UCSD-AML1 (cell line): ENCODE results near the gene OVOL3.
"Not testable (repeated sequence)": the region's sequence is repeated elsewhere in the genome, so short reads cannot be mapped to it uniquely, and the experiment has no call there.

Experiments used
- DNase-seq: peaks from one replicate; lab custom pipeline; 2025; ENCODE audit not compliant: unreplicated experiment; lab: John Stamatoyannopoulos, UW

Gene OVOL3

GRCh38 chr19:36110487-36111199 is at the start of gene OVOL3:
TSS of gene OVOL3 (plus strand) at chr19:36111143. CDS start at chr19:36111203, 60 bp downstream.
- DNase-seq = no peak

DNA sequence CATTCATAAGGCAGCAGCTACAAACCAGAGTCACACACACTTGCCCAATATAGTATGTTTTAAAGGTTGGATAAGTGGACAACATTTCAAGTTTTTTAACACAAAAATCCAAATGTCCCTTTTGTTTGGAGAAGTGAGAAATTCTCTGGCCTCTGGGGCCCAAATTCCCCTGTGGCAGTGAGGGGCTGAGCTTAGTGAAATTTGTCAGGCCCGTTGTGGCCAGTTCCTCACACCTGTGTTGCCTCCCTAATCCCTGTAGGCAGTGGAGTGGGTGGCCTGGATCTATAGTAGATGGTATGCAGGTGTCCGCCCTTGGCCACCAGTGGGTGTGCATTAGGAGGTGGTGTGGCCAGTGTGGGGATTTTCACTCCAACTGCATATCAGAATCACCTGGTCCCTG is 49.6 kb upstream of the OVOL3 start:
- no peak for DNase-seq

DNA sequence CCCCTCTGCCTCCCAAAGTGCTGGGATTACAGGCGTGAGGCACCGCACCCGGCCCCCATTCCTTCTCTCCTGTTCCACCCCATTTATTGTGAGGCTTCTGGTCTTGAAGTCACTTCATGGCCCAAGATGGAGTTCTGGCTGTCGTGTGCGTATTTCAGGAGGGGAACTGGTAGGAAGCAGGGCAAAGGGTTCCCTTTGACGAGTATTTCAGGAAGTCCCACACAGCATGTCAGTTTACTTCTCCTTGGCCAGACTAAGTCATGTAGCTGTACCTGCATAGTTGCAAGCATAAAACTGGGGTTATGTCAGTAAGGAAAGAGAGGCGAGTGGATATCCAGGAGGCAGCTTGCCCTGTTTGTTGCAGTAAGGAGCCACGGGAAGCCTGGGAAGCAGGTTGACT is 46.1 kb upstream of the OVOL3 start:
- DNase-seq = no peak

DNA sequence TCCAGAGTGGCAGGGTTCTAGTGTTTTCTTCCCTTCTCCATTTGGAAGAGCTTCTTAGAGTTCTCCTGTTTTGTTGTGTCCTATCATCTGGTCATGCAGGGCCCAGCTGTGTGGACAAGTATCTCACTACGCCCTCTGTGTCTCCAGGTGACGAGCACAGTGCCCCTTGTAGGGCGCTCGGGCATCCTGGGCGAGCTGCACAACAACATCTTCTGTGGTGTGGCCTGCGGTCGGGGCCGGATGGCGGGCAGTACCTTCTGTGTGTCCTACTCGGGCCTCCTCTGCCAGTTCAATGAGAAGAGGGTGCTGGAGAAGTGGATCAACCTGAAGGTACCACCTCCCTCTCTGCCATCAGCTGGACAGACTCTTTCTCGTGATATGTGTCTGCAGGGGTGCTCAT is 43.3 kb upstream of the OVOL3 start:
- DNase-seq = no peak

DNA sequence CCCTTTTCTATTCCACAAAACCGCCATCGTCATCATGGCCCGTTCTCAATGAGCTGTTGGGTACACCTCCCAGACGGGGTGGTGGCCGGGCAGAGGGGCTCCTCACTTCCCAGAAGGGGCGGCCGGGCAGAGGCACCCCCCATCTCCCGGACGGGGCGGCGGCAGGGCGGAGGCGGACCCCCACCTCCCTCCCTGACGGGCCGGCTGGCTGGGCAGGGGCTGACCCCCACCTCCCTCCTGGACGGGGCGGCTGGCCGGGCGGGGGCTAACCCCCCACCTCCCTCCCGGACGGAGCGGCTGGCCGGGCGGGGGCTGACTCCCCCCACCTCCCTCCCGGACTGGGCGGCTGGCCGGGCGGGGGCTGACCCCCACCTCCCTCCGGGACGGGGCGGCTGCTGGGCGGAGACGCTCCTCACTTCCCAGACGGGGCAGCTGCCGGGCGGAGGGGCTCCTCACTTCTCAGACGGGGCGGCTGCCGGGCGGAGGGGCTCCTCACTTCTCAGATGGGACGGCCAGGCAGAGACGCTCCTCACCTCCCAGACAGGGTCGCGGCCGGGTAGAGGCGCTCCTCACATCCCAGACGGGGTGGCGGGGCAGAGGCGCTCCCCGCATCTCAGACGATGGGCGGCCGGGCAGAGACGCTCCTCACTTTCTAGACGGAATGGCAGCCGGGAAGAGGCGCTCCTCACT is 42.0 kb upstream of the OVOL3 start:
- not testable (repeated sequence) for DNase-seq

DNA sequence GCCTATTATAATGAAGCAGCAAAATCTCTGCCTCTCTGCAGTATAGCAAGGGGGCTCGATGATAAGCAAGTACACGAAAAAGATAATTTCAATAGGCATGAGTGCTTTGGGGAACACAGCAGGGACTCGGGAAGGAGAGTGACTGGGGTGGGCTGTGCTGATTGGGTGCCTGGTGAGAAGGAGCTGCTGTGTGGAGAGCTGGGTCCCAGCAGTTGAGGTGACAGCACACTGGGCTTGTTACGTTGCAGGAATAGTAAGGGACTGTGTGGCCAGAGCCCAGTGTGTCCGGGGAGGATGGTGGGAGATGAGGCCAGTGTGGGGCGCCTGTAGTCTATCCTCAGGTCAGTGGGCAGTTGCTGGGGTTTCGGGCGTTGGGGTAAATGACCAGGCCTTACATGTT is 38.9 kb upstream of the OVOL3 start:
- no peak for DNase-seq

GRCh38 chr19:36073121-36073876 is 37.6 kb upstream of the OVOL3 start:
- no peak for DNase-seq

DNA sequence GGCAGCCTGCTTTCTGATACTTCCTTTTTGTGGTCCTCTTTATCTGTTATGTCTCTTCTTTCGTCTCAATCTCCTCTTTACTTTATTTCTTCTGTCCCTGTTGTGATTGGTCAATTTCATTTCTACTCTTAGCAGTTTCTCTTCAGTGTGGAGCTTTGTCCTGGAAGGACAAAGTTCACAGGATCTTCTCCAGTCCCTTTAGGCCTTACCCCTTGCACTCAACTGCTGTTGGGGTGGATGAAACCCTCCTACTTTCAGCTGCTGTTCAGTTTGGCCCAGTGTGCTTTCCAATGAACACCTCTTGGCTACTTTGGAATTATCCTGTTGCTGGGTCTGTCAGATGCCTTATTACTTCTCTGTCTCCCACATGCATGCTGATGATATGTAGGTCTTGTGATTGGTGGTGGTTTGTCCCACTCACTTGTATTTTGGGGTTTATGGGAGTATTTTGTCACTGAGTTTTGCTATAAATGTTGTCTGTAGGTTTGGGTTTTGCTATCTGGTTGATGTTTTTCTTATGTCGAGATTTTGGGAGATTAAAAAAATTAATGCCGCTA is 31.5 kb upstream of the OVOL3 start:
- no peak for DNase-seq

DNA sequence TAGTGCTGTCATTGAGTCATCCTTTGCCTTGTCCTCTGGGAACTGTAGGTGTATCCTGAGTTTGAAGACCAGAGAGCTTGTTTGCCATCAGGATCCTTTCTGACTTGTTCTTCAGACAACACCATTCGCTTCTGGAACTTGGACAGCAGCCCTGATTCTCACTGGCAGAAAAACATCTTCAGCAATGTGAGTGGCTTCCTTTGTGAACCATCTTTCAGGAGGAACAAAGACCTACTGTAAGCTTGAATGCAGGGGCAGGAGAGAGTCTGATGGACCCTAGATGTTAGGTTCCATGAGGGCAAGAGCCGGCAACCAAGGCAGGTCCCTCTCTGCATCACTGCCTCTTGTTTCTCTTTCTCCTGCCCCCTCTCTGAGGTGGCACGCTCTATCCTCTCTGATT is 29.6 kb upstream of the OVOL3 start:
- DNase-seq = no peak

DNA sequence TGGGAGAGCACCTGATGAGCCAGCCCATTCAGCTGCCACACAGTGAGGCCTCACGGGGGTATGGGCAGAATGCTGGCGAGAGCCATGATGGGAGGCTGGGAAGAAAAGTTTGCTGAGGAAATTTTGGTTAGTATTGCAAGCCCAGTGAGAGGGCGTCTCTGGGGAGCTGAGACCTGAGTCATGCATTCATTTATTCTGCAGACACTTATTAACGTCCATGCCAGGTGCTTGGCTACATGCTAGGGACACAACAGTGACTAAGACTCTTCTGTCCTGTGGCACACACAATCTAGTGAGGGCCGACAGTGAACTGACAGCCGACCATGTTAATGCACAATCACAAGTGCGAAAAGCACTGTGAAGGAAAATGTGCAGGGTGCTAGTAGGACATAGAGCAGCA is 29.0 kb upstream of the OVOL3 start:
- DNase-seq = no peak

DNA sequence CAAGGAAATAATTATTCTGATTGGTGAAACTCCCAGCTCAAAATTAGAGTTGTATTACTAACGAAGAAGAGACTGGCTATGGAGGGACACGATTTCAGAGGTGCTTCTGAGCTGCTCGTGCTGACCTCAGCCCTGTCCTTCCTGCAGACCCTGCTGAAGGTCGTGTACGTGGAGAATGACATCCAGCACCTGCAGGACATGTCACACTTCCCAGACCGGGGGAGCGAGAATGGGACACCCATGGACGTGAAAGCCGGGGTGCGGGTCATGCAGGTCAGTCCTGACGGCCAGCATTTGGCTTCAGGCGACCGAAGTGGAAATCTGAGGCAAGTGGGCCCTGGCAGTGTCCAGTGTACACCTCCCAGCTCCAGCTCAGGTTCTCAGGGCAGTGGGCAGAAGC is 28.0 kb upstream of the OVOL3 start:
- DNase-seq = no peak

GRCh38 chr19:36084231-36085009 is 26.5 kb upstream of the OVOL3 start:
- DNase-seq = no peak

DNA sequence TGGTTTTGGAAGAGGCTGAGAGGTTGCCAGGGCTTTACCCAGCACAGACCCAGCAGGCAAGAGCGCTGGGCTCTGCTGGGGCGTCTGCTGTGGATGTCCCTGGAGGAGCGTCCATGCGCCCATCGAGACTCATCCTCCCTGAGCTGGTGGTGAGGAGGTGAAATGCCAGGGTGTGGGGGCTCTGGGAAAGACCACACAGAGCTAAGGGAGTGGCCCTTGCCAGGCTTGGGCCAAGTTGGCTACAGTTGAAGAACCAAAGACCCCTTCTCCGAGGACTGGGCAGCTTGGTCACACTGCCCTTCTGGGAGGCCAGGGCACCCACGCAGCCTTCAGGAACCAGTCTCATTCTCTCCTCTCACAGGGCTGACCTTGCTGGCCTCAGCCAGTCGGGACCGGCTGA is 24.6 kb upstream of the OVOL3 start:
- DNase-seq = no peak

GRCh38 chr19:36089847-36090246 is 21.1 kb upstream of the OVOL3 start:
- DNase-seq = no peak

- no peak for DNase-seq
Measured at GRCh38 chr19:36090910-36091695, 19.8 kb upstream of the OVOL3 start.

DNA sequence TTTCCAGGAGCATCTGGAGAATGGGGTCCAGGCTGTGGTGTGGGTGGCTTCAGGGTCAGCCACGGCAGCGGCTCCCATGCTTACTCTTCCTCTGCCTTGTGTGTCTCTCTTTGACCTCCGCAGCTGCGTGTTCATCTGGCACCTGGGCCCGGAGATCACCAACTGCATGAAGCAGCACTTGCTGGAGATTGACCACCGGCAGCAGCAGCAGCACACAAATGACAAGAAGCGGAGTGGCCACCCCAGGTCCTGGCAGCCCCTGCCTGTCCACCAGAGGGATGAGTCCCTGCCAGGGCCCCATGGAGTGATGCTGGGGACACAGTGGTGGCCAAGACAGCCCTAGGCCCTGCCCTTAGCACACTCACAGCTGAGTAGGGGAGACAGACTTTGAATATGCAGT is 18.4 kb upstream of the OVOL3 start:
- no peak for DNase-seq

DNA sequence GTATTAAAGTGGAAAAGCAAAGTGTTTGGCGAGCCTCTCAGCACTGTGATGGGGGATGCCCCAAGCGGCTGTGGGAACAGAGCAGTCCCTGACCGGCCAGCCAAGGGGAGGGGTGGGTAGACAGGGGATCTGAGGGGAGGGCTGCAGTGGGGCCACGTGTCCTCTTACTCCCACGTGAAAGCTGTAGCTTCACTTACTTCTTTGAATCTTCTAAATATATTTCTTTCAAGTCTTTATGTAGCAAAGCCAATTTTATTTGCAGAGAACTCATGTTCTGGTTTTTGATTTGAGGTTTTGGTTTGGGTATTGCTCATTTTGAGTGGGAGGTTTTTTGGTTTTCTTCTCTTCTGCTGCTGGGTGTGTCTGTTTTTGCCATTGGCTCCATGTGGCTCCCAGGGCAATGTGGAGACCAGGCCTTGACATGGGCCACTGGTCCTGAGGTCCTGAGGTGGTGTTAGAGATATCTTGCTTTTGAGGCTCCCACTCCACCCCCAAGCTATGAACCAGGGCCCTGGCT is 17.7 kb upstream of the OVOL3 start:
- DNase-seq = no peak

- DNase-seq = no peak
Measured at GRCh38 chr19:36093687-36094086, 17.3 kb upstream of the OVOL3 start.

GRCh38 chr19:36097036-36097435 is 13.9 kb upstream of the OVOL3 start:
- DNase-seq = no peak

DNA sequence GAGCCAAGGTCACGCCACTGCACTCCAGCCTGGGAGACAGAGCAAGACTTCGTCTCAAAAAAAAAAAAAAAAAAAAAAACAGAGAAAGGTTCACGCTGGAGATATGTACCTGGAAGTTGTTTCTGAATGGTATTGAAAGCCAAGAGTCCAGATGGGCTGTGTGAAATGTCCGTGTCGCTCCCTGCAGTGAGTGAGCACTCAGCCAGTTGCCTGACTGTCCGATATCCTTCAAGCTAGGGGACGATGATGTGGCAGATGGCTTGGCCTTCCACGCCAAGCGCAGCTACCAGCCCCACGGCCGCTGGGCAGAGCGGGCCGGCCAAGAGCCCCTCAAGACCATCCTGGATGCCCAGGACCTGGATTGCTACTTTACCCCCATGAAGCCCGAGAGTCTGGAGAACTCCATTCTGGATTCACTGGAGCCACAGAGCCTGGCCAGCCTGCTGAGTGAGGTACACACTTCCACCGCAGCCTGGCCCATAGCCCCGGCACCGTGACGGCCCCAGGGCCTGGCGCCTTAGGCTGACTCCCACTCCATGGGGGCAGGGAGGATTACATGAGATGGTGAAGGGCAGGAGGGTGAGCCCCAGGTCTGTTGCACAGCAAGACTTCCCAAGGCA is 11.7 kb upstream of the OVOL3 start:
- DNase-seq = no peak
